ENCODE data around the gene BBOX1. TPM values are rescaled to one million over a fixed set of nuclear protein-coding genes. Genes with fewer than 3 reads are reported as not detected.

The BBOX1 gene
- total RNA-seq, 1 experiment from 2014 or later: not detected

- no peak overlapping the region for H3K27ac ChIP-seq (ENCODE audit: low read depth, low read length)
- BruUV-seq (replicated peaks): no TSS peak
- CTCF ChIA-PET: no interaction called here
- ATAC-seq: no peak
- no peaks in the 10 kb centered on the region for H3K79me2 ChIP-seq (ENCODE audit: insufficient read depth, low read length)
- H3K9ac ChIP-seq (ENCODE audit: low read length): no peak overlapping the region
- no peaks in the 10 kb centered on the region for H3K9me2 ChIP-seq (ENCODE audit: insufficient read depth)
- H4K20me1 ChIP-seq (ENCODE audit: insufficient read depth): no peaks in the 10 kb centered on the region
- no peak overlapping the region for H2AFZ ChIP-seq (ENCODE audit: low read depth, low read length, poor library complexity, severe bottlenecking)
- no peak overlapping the region for H3K4me2 ChIP-seq (ENCODE audit: low read length)
- no peaks in the 10 kb centered on the region for H3K27me3 ChIP-seq (ENCODE audit: insufficient read depth, low read length)
- no peaks in the 10 kb centered on the region for H3K36me3 ChIP-seq (ENCODE audit: control insufficient read depth in 1 of 2, insufficient read depth in 2 of 2, low read length in 2 of 2)
- H3K4me1 ChIP-seq (ENCODE audit: control insufficient read depth in 1 of 2, insufficient read depth in 2 of 2, low read length in 2 of 2): no peaks in the 10 kb centered on the region
- intact Hi-C loops (cut with micrococcal nuclease): no loop called here
- TF ChIP-seq CEBPB (IDR thresholded peaks at IDR 0.05; ENCODE audit: low read depth) (no peak), POLR2AphosphoS5 (IDR thresholded peaks at IDR 0.05; ENCODE audit: low read depth, low read length) (no peak), MAX (IDR thresholded peaks at IDR 0.05) (no peak), FOSL1 (IDR thresholded peaks at IDR 0.05; ENCODE audit: low read depth) (no peak), TCF7L2 (IDR thresholded peaks at IDR 0.05; ENCODE audit: borderline replicate concordance, extremely low read depth, insufficient read depth, insufficient read length) (no peak), ZFX (IDR thresholded peaks at IDR 0.05) (no peak), ELF1 (IDR thresholded peaks at IDR 0.05; ENCODE audit: borderline replicate concordance, low read depth) (no peak), JUND (IDR thresholded peaks at IDR 0.05) (no peak), YY1 (IDR thresholded peaks at IDR 0.05; ENCODE audit: extremely low read depth, insufficient replicate concordance, low read depth, low read length) (no peak), EZH2phosphoT487 (IDR thresholded peaks at IDR 0.05; ENCODE audit: borderline replicate concordance) (no peak), RAD21 (IDR thresholded peaks at IDR 0.05; ENCODE audit: low read depth) (no peak), CTCF (IDR thresholded peaks at IDR 0.05 in 2 of 3, conservative IDR thresholded peaks at IDR 0.05 in 1 of 3; ENCODE audit: borderline replicate concordance in 1 of 3, insufficient read depth in 1 of 3, low read depth in 2 of 3, low read length in 2 of 3) (no peak), ZBTB33 (IDR thresholded peaks at IDR 0.05; ENCODE audit: extremely low read depth, insufficient replicate concordance, low read length) (no peak), SP1 (IDR thresholded peaks at IDR 0.05; ENCODE audit: low read depth) (no peak), ATF3 (IDR thresholded peaks at IDR 0.05) (no peak), REST (IDR thresholded peaks at IDR 0.05; ENCODE audit: low read depth) (no peak), CBX3 (IDR thresholded peaks at IDR 0.05; ENCODE audit: low read depth) (no peak), EZH2 (IDR thresholded peaks at IDR 0.05) (no peak)
- no peak for DNase-seq (ENCODE audit: low read depth, low spot score)
- RAD21 ChIA-PET (ENCODE audit: low non-redundant PET in 1 of 2, low total read pairs in 2 of 2, uncharacterized antibody in 2 of 2, unreplicated experiment in 2 of 2): no interaction called here
- POLR2A ChIA-PET: no interaction called here
- no peak overlapping the region for H3K4me3 ChIP-seq (replicated peaks in 1 of 2; ENCODE audit: low read depth in 1 of 2, low read length in 2 of 2)
- H3K9me3 ChIP-seq (ENCODE audit: control insufficient read depth in 1 of 2, insufficient read depth in 1 of 2, low read depth in 1 of 2, low read length in 2 of 2): no peaks in the 10 kb centered on the region
These were observed 66.9 kb downstream of the BBOX1 start for GRCh38 chr11:27107548-27107947.

Measured in HCT116 (cell line).